BLaER1 (cell line): ENCODE data around the gene TIGIT.

Experiments used
- H3K27ac ChIP-seq: shearing (Covaris generic); formaldehyde crosslinking; 2 replicates; pipeline ENCODE4 v1.8.1; 2022
- H3K27me3 ChIP-seq: shearing (Covaris generic); formaldehyde crosslinking; 2 replicates; pipeline ENCODE4 v1.8.1; 2022
- H3K36me3 ChIP-seq: shearing (Covaris generic); formaldehyde crosslinking; 2 replicates; pipeline ENCODE4 v1.8.1; 2022
- H3K4me1 ChIP-seq: shearing (Covaris generic); formaldehyde crosslinking; 2 replicates; pipeline ENCODE4 v1.8.1; 2022
- H3K4me2 ChIP-seq: shearing (Covaris generic); formaldehyde crosslinking; 2 replicates; pipeline ENCODE4 v1.8.1; 2022
- H3K4me3 ChIP-seq: shearing (Covaris generic); formaldehyde crosslinking; 2 replicates; pipeline ENCODE4 v1.8.1; 2022
- H3K9ac ChIP-seq: shearing (Covaris generic); formaldehyde crosslinking; 2 replicates; pipeline ENCODE4 v1.8.1; 2022
- H3K9me3 ChIP-seq: shearing (Covaris generic); formaldehyde crosslinking; 2 replicates; pipeline ENCODE4 v1.8.1; 2022
- H4K20me1 ChIP-seq: shearing (Covaris generic); formaldehyde crosslinking; 2 replicates; pipeline ENCODE4 v1.8.1; 2022
- Cebpa-rat ChIP-seq: shearing (Covaris generic); IDR thresholded peaks from 2 replicates; pipeline ENCODE4 v1.8.1; 2022

The TIGIT gene

DNA sequence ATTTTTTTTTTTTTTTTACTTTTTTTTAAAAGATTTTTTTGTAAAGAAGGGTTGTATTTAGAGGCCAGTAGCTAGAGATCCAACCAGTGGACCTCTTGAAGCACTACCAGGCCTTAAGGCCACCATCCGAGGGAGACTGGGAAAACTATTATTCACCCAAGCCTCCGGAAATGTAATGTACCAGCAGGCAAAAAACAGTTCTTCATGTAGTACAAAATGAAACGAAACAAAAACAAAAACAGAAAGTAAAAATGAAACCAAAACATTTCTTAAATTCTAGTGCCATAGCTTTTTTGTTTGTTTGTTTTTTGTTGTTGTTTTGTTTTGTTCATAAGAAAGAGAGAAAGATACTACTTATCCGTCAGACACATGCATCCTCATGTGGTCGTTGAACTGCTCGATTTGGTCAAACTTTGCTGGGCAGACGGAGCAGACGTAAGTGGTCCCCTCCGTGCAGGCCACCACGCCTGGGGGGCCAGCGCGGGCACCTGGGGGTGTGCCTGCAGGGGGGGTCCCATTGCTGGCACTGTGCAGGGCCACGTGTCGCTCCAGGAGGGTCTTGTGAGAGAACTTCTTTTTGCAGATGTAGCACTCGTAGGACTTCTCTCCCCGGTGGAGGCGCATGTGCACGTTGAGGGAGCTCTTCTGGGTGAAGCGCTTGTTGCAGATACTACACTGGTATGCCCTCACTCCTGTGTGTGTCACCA lies 45.0 kb downstream of the TIGIT start:
- H3K9me3 ChIP-seq: no peaks in the 10 kb centered on the region
- H3K36me3 ChIP-seq: peaks cover 6% of the 10 kb centered on the region
- H3K4me1 ChIP-seq: no peaks in the 10 kb centered on the region
- no peak overlapping the region for H3K4me2 ChIP-seq
- TF ChIP-seq Cebpa-rat: no peak
- no peak overlapping the region for H3K9ac ChIP-seq
- no peak overlapping the region for H3K4me3 ChIP-seq
- no peaks in the 10 kb centered on the region for H4K20me1 ChIP-seq
- H3K27me3 ChIP-seq: no peaks in the 10 kb centered on the region
- H3K27ac ChIP-seq: no peak overlapping the region

DNA sequence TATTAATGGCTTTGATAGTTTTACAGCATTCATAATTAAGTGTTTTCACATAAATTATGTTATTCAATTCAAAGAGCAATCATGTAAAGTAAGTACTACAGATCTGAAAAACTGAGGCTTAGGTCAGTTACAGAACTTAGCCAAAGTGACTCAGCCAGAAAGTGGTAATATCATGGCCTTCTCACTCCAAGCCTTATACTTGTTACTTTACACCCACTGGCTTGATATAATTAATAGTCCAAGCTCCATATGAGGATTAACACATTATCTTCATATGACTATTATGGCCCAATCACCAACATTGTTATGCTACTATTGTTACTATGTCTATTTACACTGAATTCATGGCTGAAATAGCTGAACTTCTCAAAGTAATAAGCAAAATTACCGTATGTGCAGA lies 50.7 kb downstream of the TIGIT start:
- H3K4me2 ChIP-seq: no peak overlapping the region
- H3K4me3 ChIP-seq: no peak overlapping the region
- no peaks in the 10 kb centered on the region for H3K36me3 ChIP-seq
- no peaks in the 10 kb centered on the region for H3K27me3 ChIP-seq
- no peaks in the 10 kb centered on the region for H3K4me1 ChIP-seq
- H3K9me3 ChIP-seq: no peaks in the 10 kb centered on the region
- no peak overlapping the region for H3K27ac ChIP-seq
- no peaks in the 10 kb centered on the region for H4K20me1 ChIP-seq
- no peak for TF ChIP-seq Cebpa-rat
- no peak overlapping the region for H3K9ac ChIP-seq

DNA sequence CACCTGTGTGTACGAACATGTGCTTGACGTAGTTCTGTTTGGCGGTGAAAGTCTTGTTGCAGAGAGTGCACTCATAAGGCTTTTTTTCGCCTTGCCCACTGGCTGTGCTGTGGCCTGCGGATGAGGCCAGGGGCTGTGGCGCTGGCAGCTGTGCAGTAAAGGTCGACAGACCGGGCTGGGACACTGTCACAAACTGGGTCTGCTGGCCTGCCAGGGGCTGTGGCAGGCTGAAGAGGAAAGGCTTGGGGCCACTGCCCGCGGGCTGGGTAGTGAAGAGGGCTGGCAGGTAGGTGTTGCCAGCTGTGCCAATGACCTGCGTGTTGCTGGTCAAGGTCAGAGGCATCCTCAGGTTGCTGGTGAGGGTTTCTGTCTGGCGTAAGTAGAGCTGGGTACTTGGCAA lies 56.4 kb downstream of the TIGIT start:
- TF ChIP-seq Cebpa-rat: no peak
- no peak overlapping the region for H3K4me3 ChIP-seq
- H3K4me2 ChIP-seq: no peak overlapping the region
- no peaks in the 10 kb centered on the region for H3K27me3 ChIP-seq
- H3K27ac ChIP-seq: no peak overlapping the region
- H3K4me1 ChIP-seq: no peaks in the 10 kb centered on the region
- peaks cover 22% of the 10 kb centered on the region for H3K36me3 ChIP-seq
- H3K9ac ChIP-seq: no peak overlapping the region
- H4K20me1 ChIP-seq: no peaks in the 10 kb centered on the region
- H3K9me3 ChIP-seq: peaks cover 15% of the 10 kb centered on the region

DNA sequence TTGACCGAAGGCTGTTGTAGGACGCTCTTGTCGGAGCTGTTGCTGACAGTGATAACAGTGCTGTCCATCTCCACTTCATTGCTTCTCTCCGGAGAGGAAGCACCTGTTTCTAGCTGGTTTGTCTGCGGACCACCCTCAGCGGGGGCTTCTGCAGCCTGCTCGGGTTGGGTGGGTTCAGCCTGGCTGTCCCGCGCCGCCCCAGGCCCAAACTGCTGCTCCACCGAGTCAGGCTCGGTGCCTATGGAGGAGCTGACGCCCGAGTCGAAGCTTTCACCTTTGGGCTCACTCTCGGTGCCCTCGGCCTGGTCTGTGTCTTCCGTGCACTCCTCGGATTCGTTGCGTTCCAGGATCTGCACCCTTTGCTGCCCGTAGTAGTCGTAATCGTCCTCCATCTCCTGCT lies 56.9 kb downstream of the TIGIT start:
- H3K36me3 ChIP-seq: peaks cover 22% of the 10 kb centered on the region
- H3K9ac ChIP-seq: no peak overlapping the region
- no peaks in the 10 kb centered on the region for H4K20me1 ChIP-seq
- H3K27me3 ChIP-seq: no peaks in the 10 kb centered on the region
- no peak overlapping the region for H3K4me2 ChIP-seq
- no peaks in the 10 kb centered on the region for H3K4me1 ChIP-seq
- no peak overlapping the region for H3K27ac ChIP-seq
- peaks cover 15% of the 10 kb centered on the region for H3K9me3 ChIP-seq
- TF ChIP-seq Cebpa-rat: no peak
- H3K4me3 ChIP-seq: no peak overlapping the region

DNA sequence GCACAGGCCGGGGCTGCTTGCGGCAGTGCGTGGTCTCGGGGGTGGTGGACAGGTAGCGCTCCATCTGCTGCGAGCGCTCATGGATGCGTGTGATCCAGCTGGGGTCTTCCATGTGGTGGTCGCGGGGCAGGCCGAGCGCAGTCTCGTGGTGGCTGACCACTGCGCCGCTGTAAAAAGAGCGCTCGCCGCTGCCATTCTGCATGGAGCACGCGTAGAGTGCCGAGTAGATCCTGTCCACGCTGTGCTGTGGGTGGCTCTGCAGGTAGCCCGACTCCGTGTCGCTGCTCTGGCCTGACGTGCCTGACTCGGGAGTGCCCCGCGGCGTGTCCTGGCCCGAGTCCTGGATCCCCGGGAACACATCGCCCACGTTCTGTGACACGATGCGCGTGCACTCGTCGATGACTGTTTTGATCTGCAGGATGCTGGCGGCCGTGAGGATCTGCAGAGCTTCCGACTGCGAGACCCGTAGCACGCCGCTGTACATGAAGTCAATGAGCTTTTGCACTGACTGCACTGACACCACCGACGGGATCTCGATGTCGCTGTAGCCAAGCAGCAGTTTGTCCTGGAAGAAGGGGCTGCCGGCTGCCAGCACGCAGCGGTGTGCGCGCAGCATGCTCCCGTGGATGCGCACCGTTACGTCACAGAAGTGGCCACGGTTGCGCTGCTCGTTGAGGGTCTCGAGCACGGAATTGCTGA lies 57.4 kb downstream of the TIGIT start:
- Histone ChIP-seq H3K4me3 (no peak overlapping the region), H3K9me3 (peaks cover 15% of the 10 kb centered on the region), H3K27me3 (no peaks in the 10 kb centered on the region), H3K36me3 (peaks cover 22% of the 10 kb centered on the region), H3K27ac (no peak overlapping the region), H3K4me2 (no peak overlapping the region), H3K4me1 (no peaks in the 10 kb centered on the region), H4K20me1 (no peaks in the 10 kb centered on the region), H3K9ac (no peak overlapping the region)
- TF ChIP-seq Cebpa-rat: no peak

DNA sequence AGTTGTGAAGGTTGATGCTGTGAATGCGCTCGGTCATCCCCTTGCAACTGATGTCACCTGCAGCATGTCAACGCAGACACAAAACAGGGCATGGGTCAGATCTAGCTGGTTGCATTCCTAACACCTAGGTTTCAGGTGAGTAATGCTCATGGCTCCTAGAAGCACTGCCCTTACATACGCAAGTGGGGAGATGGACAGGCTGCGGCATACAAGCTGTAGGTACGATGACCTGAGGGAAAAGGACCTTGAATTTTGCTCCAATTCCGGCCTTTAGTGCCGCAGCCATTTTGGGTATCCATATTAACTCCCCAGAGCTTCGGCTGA lies 58.0 kb downstream of the TIGIT start:
- H3K4me1 ChIP-seq: no peaks in the 10 kb centered on the region
- no peak overlapping the region for H3K9ac ChIP-seq
- no peaks in the 10 kb centered on the region for H3K27me3 ChIP-seq
- no peak overlapping the region for H3K27ac ChIP-seq
- no peaks in the 10 kb centered on the region for H4K20me1 ChIP-seq
- peaks cover 22% of the 10 kb centered on the region for H3K36me3 ChIP-seq
- H3K4me2 ChIP-seq: no peak overlapping the region
- TF ChIP-seq Cebpa-rat: no peak
- H3K4me3 ChIP-seq: no peak overlapping the region
- peaks cover 15% of the 10 kb centered on the region for H3K9me3 ChIP-seq

DNA sequence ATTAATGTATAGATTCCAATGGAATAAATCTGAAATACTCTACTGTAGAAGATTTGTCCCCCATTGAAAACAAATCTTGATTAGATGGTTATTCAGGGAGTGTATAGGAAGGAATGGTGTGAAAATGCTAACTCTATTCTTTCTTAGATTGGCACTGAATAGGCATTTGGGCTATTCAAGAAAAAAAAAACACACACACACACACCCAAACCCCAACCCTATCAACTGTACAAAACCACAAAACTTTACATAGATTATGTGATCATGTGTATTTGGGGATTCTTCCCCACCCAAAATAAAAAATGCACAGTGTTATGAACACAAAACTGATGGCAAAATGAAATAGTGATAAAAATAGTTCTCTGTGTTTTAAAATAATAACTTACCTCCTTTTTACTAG lies 61.8 kb downstream of the TIGIT start:
- Histone ChIP-seq H4K20me1 (no peaks in the 10 kb centered on the region), H3K9ac (no peak overlapping the region), H3K27ac (no peak overlapping the region), H3K9me3 (peaks cover 10% of the 10 kb centered on the region), H3K4me1 (no peaks in the 10 kb centered on the region), H3K4me2 (no peak overlapping the region), H3K27me3 (no peaks in the 10 kb centered on the region), H3K4me3 (no peak overlapping the region), H3K36me3 (peaks cover 13% of the 10 kb centered on the region)
- TF ChIP-seq Cebpa-rat: no peak

DNA sequence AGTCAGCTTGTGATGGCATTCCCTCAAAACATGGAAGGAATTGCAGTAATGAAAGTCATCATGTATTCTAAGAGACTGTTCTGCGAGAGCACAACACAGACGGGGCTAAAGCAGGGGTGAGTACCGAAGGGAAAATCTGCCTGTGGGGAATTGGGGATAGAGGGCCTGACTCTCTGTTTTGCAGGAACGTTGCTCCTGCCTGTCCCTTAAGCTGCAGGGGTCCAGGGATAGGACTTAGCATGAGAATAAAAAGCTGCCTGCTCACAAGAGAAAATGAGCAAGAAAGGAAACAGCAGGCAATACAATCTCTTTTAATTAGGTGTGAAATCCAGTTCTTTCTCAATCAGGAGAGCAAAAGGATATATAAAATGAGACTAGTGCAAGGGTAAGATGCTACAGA lies 62.2 kb downstream of the TIGIT start:
- no peak for TF ChIP-seq Cebpa-rat
- Histone ChIP-seq H3K27ac (no peak overlapping the region), H3K9me3 (peaks cover 6% of the 10 kb centered on the region), H3K9ac (no peak overlapping the region), H3K4me3 (no peak overlapping the region), H3K4me2 (no peak overlapping the region), H3K27me3 (no peaks in the 10 kb centered on the region), H3K4me1 (no peaks in the 10 kb centered on the region), H4K20me1 (no peaks in the 10 kb centered on the region), H3K36me3 (peaks cover 9% of the 10 kb centered on the region)

DNA sequence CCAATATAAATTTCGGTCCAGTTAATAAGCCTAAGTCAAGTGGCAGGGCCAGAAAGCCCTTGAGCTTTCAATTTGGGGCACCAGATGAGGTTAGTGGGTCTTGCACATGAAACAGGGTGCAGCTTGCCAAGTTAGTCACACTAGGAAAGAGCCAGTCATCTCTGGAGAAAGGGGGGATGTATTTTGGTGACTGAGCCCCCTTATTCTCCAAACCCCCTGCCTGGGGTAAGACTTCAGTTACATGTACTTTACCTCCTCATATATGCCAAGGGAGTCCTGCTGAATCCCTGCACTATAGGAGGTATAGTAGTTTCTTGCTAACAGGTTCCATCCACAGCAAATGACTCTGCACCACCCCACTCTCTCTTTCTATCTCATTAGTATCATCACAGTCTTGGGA lies 62.7 kb downstream of the TIGIT start:
- Histone ChIP-seq H3K4me2 (no peak overlapping the region), H3K36me3 (peaks cover 4% of the 10 kb centered on the region; the same call in 1 of the 2 replicates), H3K9ac (no peak overlapping the region), H3K4me3 (no peak overlapping the region), H3K9me3 (peaks cover 1% of the 10 kb centered on the region; the same call in 1 of the 2 replicates), H3K27ac (no peak overlapping the region), H4K20me1 (no peaks in the 10 kb centered on the region), H3K27me3 (no peaks in the 10 kb centered on the region), H3K4me1 (no peaks in the 10 kb centered on the region)
- no peak for TF ChIP-seq Cebpa-rat
